ENCODE data around the gene MEGF11.

DNA sequence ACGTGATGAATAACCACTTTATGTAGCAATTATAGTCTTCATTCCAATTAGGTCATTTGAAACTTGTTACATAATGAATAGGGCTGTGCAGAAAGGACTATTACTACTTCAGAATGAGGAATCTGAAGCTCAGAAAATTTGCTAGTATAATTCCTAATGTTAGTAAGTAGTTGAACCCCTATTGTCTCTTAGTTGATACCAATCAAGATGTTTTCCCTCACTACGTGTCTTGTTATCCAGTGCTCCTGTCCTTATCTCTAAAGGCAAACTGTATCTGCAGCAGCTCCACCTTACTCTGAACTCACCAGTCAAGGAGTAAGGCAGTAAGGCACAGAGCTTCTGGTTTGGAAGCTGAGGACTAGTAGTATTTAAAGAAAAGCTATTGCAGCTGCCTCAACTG lies 352.2 kb downstream of the MEGF11 start:
- TF ChIP-seq, protein P1, sequence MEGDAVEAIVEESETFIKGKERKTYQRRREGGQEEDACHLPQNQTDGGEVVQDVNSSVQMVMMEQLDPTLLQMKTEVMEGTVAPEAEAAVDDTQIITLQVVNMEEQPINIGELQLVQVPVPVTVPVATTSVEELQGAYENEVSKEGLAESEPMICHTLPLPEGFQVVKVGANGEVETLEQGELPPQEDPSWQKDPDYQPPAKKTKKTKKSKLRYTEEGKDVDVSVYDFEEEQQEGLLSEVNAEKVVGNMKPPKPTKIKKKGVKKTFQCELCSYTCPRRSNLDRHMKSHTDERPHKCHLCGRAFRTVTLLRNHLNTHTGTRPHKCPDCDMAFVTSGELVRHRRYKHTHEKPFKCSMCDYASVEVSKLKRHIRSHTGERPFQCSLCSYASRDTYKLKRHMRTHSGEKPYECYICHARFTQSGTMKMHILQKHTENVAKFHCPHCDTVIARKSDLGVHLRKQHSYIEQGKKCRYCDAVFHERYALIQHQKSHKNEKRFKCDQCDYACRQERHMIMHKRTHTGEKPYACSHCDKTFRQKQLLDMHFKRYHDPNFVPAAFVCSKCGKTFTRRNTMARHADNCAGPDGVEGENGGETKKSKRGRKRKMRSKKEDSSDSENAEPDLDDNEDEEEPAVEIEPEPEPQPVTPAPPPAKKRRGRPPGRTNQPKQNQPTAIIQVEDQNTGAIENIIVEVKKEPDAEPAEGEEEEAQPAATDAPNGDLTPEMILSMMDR (IDR thresholded peaks at IDR 0.05): no peak
- TF ChIP-seq POLR2A (IDR thresholded peaks at IDR 0.05): no peak

All from Peyer's patch (tissue), 4 donors.